Testis (tissue), 3 donors: ENCODE measurements around the gene CEP85. TPM values are rescaled to one million over a fixed set of nuclear protein-coding genes. Genes with fewer than 3 reads are reported as not detected.
"Not testable (repeated sequence)": the region's sequence is repeated elsewhere in the genome, so short reads cannot be mapped to it uniquely, and the experiment has no call there.

Experiments
- DNase-seq: peaks from one replicate; pipeline ENCODE4 v3.0.0-alpha.2; 2019
- H3K27ac ChIP-seq, 2 donors: fragments of 200-600 bp; sonication (generic); one replicate each; pipeline ENCODE4 v1.5.1; 2019
- H3K27me3 ChIP-seq: fragments of 200-600 bp; sonication (generic); one replicate; pipeline ENCODE4 v1.5.1; 2019
- H3K36me3 ChIP-seq: fragments of 200-600 bp; sonication (generic); one replicate; pipeline ENCODE4 v1.5.1; 2017; ENCODE audit warnings: low read depth; ENCODE audit errors: missing control alignments
- H3K4me1 ChIP-seq: fragments of 200-600 bp; sonication (generic); one replicate; pipeline ENCODE4 v1.5.1; 2019
- H3K4me3 ChIP-seq, 2 donors: fragments of 200-600 bp; sonication (generic); one replicate each; pipeline ENCODE4 v1.5.1; 2017 to 2019
- H3K9me3 ChIP-seq: fragments of 200-600 bp; sonication (generic); one replicate; pipeline ENCODE4 v1.5.1; 2017
- CTCF ChIP-seq, 3 experiments: fragments of 450-650 bp in 2 of 3; fragments of 200-600 bp in 1 of 3; sonication (generic) in 1 of 3; IDR thresholded peaks; one replicate each; pipeline ENCODE4 v1.5.1; 2016 to 2019; ENCODE audit warnings: antibody characterized with exemption in 3 of 3, mild to moderate bottlenecking in 2 of 3, moderate library complexity in 1 of 3
- POLR2A ChIP-seq: fragments of 450-650 bp; IDR thresholded peaks from one replicate; pipeline ENCODE4 v1.6.1; 2017; ENCODE audit warnings: antibody characterized with exemption, mild to moderate bottlenecking, moderate library complexity
- WGBS, 2 donors: methylation state at CpG; one replicate each; pipeline ENCODE4 v1.1.5; 2018; 5-methylcytosine and 5-hydroxymethylcytosine counted together
- intact Hi-C: fragments of 100-400 bp; cut with DNase I; formaldehyde crosslinking; loops from one replicate; pipeline ENCODE4 v1.15.1; 2023; ENCODE audit warnings: low total_unique reads
- polyA plus RNA-seq: library from polyadenylated mRNA; stranded (reverse); fragments of 350-450 nt; fragmentation: Illumina TruSeq; extraction: RNeasy Lipid Tissue Mini Kit (QIAGEN cat#74804); gene quantifications from one replicate; pipeline ENCODE4 v1.2.3, GENCODE V29; 2014; ENCODE audit warnings: low read depth, low replicate concordance; ENCODE audit not compliant: insufficient read depth
- total RNA-seq, 2 donors: library from RNA; depleted of rRNA; stranded (reverse); fragments of >200 nt; gene quantifications; one replicate each; pipeline ENCODE4 v1.2.3, GENCODE V29; 2016

CEP85 gene
- total and polyA plus RNA-seq, 3 donors from 2014 or later = 52.1 to 82.5 (median 61.8) TPM

GRCh38 chr1:26291939-26292338 is 57.9 kb downstream of the CEP85 start:
- no peak for DNase-seq
- no peak overlapping the region for H3K4me3 ChIP-seq
- TF ChIP-seq CTCF (IDR thresholded peaks at IDR 0.05) (no peak), POLR2A (no peak)
- no peaks in the 10 kb centered on the region for H3K9me3 ChIP-seq
- WGBS, 2 donors = 88 to 92% methylated on average over 4 of the region's 4 CpGs
- H3K27ac ChIP-seq = no peak overlapping the region
- H3K27me3 ChIP-seq = no peaks in the 10 kb centered on the region
- H3K4me1 ChIP-seq = no peaks in the 10 kb centered on the region
- H3K36me3 ChIP-seq = no peaks in the 10 kb centered on the region
- intact Hi-C loops = no loop called here

- intact Hi-C loops, DNase-seq, H3K4me1 ChIP-seq, H3K36me3 ChIP-seq, H3K27me3 ChIP-seq, H3K4me3 ChIP-seq, H3K27ac ChIP-seq, H3K9me3 ChIP-seq: not testable (repeated sequence)
- 87 to 90% methylated on average over 5 of the region's 5 CpGs for WGBS, 2 donors
These were observed 58.7 kb downstream of the CEP85 start for GRCh38 chr1:26292735-26293134.

- no peak for TF ChIP-seq CTCF (IDR thresholded peaks at IDR 0.05)
- TF ChIP-seq POLR2A = no peak
- H3K4me1 ChIP-seq = no peaks in the 10 kb centered on the region
- WGBS, 2 donors = 82 to 85% methylated on average over 4 to 11 of the region's 11 CpGs
- no peaks in the 10 kb centered on the region for H3K9me3 ChIP-seq
- H3K4me3 ChIP-seq = no peak overlapping the region
- no peaks in the 10 kb centered on the region for H3K36me3 ChIP-seq
- no peaks in the 10 kb centered on the region for H3K27me3 ChIP-seq
- no peak overlapping the region for H3K27ac ChIP-seq
- intact Hi-C loops = no loop called here
- no peak for DNase-seq
These were observed 60.0 kb downstream of the CEP85 start for GRCh38 chr1:26293911-26294463.

GRCh38 chr1:26295194-26296138 is 61.5 kb downstream of the CEP85 start:
- no peaks in the 10 kb centered on the region for H3K27me3 ChIP-seq
- no peak for DNase-seq
- no peaks in the 10 kb centered on the region for H3K4me1 ChIP-seq
- H3K9me3 ChIP-seq = no peaks in the 10 kb centered on the region
- H3K36me3 ChIP-seq = no peaks in the 10 kb centered on the region
- no peak overlapping the region for H3K27ac ChIP-seq
- no peak overlapping the region for H3K4me3 ChIP-seq
- TF ChIP-seq CTCF (IDR thresholded peaks at IDR 0.05) = no peak
- no peak for TF ChIP-seq POLR2A
- 90% methylated on average over 22 of the region's 22 CpGs for WGBS, 2 donors
- intact Hi-C loops = no loop called here

- DNase-seq = no peak
- TF ChIP-seq CTCF (IDR thresholded peaks at IDR 0.05) (no peak), POLR2A (no peak)
- Histone ChIP-seq H3K4me1 (no peaks in the 10 kb centered on the region), H3K4me3 (no peak overlapping the region), H3K36me3 (no peaks in the 10 kb centered on the region), H3K27me3 (no peaks in the 10 kb centered on the region), H3K27ac (no peak overlapping the region), H3K9me3 (no peaks in the 10 kb centered on the region)
- 86 to 89% methylated on average over 16 of the region's 16 CpGs for WGBS, 2 donors
- intact Hi-C loops = no loop called here
These were observed 62.5 kb downstream of the CEP85 start for GRCh38 chr1:26296340-26297056.
